Measurements from ENCODE around the gene TTC12.
A peak's percentile ranks its signal among the peaks of the same experiment; 100 is the strongest.

TTC12 gene

DNA sequence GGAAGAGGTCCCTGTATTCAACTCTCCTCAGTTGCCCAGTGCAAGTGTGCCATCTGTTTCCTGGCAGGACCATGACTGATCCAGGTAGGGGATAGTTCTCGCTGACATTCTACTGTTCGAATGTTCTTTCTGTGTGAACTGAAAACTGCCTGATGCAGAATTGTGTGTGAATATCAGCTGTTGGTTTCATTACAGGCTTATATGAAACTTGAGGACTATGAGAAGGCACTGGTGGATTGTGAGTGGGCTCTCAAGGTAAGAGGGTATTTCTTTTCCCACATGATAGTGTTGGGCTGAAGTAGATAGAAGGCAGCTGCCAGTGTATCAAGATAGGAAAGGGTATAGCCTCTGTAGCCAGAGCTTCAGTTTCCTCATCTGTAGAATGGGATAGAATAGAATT is 15.3 kb downstream of the TTC12 start:
- no peak for DNase-seq (ENCODE audit: low read depth)

DNA sequence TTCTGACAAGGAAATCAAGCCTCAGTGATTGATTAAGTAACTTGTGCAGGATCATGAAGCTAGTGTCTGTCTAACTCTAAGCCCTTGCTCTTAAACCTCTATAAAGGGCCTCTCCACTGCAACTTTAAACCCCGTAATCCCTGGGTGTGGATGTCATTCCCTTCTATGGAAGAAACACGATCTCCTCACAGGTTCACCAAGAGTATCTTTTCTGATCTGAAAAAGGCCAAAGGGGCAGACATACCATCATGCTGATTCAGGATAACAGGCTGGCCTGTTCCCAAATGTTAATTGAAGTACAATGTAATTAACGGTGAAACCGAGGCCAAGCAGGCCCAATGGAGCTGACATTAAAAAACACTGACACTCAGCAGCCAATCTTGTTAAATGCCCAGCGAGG is 17.1 kb downstream of the TTC12 start:
- DNase-seq (ENCODE audit: low read depth), result no peak

DNA sequence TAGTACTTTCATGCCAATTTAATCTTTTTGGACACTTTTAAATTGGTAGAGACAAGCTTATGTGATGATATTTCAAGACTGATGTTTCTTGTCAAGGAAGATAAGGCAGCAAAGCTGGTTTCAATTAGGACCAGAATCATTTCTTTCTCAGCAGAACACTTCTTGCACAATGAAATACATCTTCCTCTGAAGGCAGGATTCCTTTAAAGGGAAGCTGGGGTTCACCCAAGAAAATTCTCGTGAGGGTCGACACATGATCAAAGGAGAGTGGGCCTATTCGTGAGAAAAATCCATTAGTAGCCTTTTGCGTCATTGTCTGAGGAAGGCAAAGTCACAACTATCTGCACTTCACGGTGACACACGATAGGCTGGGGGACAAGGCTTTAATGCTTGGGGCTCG is 17.6 kb downstream of the TTC12 start:
- peak; percentile 14 for DNase-seq (ENCODE audit: low read depth)

DNA sequence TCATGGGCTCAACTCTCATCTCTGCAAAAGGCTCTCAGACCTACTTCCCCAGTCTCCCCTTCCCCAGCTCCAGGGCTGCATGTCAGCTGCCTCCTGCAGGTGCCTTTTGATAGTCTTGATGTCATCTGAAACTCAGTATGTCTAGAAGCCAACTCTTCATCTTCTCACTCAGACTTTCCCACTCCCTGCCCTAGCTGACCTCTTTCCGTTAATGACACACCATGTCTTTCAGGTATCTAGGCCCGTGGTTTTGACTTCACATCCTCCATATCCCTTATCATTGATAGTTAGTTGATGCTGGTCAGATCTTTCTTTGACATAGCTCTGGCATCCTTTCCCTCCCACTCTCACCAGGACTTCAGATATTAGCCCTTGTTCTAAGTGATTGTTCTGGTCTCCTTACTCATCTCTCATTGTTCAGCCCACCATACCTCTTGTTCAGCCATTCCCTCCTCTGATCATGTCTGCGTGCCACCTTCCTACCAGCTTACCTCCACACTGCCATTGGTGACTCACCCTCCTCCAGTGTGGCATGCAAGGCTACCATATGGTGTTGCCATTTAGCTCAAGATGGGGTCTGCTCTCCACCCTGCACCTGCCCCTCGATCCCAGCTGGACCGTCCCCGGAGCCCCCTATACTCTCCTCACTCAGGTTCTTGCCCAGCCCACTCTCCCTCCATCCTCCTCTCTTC is 18.4 kb downstream of the TTC12 start:
- no peak for DNase-seq (ENCODE audit: low read depth)

DNA sequence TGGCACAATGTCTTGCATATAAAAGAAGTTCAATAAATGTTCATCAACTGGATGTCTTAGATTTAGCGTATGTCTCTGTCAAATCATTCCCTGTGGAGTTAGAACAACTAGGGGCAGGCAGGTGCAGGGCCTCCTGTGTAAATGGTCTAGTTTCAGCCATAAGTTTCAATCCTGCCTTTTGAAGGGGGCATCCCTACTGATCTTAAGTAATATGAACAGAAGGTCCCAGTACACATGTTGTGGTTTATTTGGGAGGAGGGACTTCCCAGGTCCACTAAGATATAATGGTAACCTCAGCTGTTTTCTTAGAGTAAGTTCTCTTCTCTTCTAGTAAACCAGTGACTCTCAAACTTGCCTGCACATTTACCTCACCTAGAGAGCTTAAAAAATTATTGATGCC is 19.8 kb downstream of the TTC12 start:
- no peak for DNase-seq (ENCODE audit: low read depth)

DNA sequence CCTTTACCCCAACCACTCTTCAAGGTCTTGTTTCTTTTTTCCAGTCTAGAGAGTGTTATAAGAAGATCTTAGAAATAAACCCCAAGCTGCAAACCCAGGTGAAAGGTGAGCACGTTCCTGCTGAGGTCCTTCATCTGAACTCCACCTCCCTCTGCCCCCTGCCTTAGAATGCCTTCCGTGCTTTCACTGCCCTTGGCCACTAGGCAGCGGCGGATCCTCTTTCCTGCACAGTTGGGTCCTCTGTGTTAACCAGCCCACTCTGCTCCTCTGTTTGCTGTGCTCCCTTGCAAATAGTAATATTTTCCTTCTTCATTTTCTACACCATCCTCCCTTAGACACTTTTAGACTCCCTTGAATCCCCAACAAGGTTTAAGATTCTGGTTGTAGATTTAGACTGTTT is 24.3 kb downstream of the TTC12 start:
- DNase-seq (ENCODE audit: low read depth), result no peak

DNA sequence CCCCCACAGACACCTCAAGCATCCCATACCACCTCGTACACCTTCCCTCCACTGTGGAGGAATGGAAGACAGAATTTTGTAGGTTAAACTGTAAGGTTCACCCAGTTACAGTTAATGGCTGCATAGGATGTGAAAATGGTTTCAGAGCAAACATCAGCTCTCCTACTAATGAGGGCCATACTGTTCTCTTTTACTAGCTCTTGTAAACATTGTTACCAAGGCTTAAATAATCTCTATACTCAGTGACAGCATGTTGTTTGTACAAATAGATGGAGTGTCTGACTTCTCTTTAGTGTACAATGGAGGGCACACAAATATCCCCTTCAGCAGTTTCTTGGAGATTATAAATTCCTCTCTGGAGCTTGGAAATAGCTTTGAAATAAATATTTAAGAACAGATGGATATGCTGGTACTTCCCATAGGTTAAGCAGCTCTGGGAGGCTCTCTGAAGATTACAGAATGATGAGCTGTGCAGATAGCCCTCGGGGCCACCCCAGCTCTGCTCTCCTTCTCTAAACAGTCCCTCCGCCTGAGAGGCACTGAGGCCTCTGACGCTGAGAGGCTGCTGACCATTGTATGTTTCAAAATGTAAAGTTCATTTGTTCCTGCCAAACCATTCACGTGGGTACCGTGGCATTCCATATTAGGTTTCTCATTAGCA is 25.7 kb downstream of the TTC12 start:
- DNase-seq (ENCODE audit: low read depth), result no peak

DNA sequence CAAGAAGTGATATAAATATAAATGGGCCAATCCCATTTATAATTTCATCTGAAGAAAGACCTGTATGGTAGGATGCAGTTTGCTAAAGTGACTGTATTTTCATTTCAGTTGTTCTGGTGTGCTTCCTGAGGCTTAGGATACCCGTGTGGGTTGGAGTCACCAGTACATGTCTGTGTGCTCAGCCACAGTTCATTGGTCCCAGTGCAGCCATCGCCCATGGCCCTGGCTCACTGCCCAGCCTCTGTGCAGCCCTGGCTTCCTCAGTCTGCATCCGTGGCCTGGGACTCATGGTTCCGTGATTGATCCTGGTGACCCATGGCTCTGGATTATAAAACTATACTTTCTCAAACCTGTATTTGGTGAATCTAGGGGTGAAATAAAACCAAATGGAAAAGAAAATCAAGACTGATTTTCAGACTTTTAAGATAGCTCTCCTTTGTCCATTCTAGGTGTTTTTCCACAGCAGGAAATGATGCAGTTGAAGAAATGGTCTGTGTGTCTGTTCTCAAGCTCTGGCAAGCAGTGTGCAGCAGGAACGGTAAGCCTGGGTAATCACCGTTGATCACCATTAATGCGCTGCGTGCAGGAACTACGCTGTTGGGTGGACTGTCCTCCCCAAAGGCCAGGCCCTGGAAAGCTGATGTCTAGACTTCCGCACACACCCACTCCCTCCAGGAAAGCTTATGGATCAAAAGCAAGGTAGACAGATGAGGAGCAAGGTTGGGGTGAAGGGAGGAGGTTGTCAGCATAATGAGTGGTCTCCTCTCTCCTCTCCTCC is 27.2 kb downstream of the TTC12 start:
- DNase-seq (ENCODE audit: low read depth), result no peak

DNA sequence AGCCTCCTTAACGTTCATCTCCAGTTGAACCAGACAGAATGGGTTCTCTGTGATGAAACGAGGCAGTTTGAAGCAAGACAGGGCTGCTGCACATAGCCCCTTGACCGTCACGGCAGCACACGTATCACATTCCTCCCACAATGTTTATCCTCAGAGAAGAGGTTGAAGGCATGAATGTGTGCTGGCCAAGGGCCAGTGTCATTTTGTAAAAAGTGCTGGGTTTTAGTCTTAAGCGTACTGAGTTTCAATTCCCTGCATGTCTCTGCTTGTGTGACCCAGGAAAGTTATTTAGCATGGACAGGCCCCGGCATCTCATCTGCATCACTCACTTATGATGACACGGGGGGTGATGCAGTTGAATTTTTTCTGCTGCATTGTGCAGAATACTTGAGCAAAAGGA is 31.6 kb downstream of the TTC12 start:
- DNase-seq (ENCODE audit: low read depth), result no peak

DNA sequence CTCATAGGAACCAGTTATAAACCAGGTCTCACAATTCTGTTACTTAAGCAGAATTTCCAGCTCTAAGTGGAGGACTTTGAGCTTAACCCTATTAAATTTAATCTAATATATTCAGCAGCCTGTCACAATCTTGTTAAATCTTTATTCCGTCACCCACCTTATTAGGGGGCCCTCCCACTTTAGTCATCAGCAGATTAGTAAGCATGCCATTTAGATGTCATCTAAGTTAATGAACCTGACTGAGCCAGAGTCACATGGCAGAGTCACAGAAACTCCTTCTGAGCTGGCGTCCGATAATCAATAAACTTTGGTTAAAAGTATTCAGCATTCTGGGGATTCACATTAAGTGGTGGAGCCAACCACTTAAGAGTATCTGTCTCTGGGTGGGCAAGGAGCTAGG is 35.1 kb downstream of the TTC12 start:
- no peak for DNase-seq (ENCODE audit: low read depth)

DNA sequence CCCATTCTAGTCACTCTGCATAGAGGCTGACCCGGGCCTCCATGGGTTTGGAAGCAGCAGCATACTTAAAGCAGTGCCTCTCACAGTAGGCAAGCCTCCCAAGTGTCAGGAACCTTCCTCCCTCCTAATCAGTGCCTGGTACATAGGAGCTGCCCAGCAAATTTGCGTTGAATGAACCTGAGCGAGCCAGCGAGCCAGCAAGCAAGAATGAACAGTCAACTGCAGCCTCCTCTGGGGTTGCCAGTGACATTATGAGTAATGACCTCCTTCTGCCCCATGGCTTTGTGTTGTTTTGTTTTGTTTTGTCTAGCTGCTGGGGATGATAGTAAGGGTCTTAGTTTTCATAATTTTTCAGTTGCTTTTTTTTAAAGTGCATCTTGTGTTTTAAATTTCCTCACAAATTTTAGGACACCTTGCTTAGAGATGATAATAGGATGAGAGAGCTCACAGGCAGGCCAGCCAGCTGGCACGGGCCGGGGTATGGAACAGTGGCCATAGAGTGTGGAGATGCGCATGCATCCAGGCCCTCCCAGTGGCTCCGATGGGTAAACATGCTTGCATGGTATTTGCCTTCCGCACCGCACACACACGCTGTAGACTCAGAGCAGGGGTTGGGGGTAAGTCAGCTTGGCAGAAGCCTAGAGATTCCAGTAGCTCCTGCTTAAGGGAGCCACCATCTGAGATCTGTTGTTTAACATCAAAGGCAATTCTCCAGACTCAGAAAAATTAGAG is 36.1 kb downstream of the TTC12 start:
- no peak for DNase-seq (ENCODE audit: low read depth)

DNA sequence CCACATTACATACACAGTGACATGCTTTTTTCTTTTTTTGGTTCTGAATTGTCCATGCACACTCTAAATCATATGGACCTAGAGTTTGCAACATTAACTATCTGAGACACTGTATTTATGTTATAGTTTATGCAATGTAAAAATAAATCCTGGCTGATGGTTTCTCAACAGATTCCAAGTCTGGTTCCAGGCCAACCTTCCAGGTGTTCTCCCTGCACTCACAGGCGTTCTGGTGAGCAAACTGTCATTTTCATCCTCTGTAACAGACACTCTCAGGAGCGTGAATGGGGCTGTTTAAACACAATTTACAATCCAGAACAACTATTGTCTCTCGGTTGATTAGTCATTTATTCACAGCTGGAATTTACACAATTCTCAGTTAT is 36.7 kb downstream of the TTC12 start:
- DNase-seq (ENCODE audit: low read depth), result no peak

DNA sequence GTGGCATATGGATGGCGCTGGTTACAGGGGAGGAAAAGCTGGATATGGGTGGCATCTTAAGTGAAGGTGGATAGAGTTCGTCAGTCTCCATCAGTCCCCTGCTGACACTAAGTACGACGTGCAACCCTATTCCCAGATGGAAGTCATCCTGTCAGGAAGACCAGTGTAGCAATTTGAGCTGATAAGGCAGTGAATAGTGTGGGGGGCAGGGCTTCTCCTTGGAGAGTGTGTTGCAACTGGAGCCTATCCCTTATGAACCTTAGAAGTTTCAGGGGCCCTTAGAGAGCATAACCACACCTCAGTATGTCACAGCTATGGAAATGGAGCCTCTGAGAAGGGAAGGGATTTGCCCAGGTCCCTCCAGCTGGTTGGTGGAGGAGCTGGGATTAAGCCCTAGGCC is 37.1 kb downstream of the TTC12 start:
- no peak for DNase-seq (ENCODE audit: low read depth)

DNA sequence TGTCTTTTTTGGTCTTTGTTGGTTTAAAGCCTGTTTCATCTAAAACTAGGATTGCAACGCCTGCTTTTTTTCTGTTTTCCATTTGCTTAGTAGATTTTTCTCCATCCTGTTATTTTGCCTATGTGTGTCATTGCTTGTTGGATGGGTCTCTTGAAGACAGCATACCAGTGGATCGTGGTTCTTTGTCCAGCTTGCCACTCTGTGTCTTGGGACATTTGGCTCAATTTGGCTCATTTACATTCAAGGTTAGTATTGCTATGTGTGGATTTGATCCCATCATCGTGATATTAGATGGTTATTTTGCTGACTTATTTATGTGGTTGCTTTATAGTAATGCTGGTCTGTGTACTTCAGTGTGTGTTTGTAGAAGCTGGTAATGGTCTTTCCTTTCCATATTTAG is 41.8 kb downstream of the TTC12 start:
- DNase-seq (ENCODE audit: low read depth), result no peak

DNA sequence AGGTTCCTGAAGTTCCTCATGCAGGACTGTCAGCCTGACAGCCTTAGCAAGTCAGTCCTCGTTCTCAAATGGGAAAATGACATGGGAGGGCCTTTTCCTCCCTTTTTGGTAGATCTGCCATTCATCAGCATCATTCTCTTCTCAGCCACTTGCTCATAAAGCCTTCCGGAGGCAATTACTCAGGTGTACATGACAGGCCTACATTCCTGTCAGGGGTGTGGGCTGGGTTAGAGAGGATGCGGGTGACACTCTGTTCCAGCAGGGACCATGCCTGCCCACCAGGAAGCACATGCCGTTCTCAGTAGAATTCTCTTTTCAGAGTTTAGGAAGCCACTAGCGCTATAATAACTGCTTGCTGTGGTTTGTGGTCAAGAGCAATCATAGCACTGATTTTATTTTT is 49.0 kb downstream of the TTC12 start:
- no peak for DNase-seq (ENCODE audit: low read depth)

DNA sequence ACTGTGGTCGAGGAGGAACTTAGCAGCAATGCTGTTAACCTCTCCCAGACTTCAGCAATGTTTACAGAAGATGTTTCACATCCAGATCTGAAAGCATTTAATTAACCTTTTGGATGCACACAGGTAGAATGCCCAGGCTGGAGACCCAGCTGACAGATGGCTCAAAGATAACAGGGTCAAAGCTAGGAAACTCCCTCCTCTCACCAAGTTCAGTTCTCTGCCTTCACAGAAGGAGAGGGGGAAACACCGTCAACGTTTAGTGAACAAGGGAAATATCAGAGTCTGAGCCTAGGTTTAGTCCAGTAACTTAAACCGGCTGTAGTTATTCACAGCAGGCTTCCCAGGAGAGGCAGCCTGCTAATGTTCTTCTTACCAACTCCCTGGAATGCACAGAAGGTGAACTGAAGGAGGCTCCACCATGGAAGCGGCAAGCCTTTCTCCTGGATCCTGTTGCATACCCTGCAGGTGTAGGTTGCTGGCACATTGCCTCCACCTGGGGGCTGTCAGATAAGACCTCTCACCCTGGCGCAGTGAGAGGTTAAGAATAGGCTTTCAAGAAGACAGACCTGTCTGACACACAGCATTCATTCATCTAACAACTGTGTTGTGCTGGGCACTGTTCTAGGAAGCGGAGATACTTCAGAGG is 49.7 kb downstream of the TTC12 start:
- no peak for DNase-seq (ENCODE audit: low read depth)

DNA sequence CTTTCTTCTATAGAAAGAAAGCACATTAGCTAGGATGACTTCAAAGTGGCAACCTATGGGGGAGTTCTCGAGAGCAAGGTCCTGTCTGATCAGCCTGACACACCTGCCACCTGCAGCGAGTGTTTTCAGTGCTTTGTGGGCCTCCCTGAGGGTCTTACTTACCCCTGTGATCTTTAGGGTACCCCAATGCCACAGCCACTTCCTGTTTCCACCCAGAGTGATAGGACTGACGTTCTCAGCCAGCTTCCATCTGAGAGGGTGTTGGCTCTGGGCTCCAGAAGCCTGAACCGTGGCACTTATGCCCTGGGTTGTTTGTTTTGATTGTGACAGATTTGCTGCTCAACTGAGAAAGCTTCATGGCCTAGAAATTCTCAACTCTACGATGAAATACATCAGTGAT is 51.5 kb downstream of the TTC12 start:
- no peak for DNase-seq (ENCODE audit: low read depth)

DNA sequence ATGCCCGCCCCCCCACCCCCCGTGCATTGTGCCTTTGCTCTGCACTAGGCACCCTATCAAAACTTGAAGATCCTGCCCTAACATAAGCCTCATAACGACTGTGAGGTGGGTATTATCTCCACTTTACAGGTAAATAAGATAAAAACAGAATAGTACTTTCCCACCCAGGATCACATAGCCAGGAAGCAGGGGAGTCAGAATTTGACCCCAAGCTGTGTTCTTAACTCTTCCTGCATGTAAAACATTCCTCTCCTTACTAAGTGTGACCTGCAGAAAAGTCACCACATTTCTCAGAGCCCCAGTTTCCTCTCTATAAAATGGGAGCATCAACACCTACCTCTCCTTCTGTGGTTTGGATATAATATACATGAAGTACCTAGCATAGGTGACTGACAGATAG is 55.0 kb downstream of the TTC12 start:
- DNase-seq (ENCODE audit: low read depth), result no peak

DNA sequence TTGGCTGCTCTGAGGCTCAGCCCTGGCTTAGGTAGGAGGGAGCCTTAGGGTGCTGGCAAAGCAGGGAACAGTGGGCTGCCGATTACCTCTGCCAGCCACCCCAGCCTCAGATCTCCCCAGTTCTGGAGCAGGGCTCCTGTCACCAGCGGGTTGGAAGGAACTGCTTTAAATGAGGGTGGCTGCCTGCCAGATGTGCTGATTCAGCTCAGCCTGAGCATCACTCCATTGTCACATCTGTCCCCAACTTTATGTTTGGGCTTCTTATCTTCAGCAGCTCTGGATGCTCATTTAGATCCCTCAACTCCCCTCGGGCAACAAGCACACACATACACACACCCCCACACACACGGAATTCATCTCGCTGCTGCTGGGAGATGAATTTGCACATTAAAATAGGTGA is 56.3 kb downstream of the TTC12 start:
- no peak for DNase-seq (ENCODE audit: low read depth)

DNA sequence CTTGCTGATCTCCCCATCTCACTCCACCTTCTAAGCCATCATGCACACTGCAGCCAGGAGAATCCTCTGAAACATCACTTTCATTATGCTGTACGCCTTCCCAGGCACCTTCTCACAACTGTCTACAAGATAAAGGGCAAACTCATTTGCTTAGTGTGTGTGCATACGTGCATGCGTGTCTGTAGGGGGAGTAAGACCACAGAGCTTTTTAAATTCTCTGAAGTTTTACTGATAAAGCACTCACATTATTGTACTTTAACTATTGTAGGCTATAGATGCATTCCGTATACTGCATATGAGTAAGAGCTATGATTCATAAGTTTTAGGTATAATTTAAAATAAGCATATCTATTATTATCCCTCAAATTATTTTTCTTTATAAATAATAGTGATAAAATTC is 57.9 kb downstream of the TTC12 start:
- no peak for DNase-seq (ENCODE audit: low read depth)

DNA sequence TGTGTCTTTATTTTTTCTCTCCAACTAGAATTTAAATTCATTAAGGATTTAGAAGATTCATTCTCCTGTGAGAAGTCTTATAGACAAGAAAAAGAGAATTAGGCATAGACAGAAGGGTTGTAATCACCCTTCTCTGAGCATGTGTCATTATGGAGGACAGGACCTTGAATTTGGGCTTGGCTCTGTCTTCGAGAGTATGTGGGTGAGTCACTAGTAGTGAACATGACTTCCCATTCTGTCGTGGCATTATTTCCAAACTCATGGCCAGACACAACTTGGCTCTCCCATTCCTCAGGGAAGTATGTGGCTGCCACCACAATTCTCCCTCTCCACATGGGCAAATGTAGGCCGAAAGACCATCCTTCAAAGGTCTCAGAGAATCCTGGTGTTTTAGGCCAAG is 58.9 kb downstream of the TTC12 start:
- DNase-seq (ENCODE audit: low read depth), result no peak

DNA sequence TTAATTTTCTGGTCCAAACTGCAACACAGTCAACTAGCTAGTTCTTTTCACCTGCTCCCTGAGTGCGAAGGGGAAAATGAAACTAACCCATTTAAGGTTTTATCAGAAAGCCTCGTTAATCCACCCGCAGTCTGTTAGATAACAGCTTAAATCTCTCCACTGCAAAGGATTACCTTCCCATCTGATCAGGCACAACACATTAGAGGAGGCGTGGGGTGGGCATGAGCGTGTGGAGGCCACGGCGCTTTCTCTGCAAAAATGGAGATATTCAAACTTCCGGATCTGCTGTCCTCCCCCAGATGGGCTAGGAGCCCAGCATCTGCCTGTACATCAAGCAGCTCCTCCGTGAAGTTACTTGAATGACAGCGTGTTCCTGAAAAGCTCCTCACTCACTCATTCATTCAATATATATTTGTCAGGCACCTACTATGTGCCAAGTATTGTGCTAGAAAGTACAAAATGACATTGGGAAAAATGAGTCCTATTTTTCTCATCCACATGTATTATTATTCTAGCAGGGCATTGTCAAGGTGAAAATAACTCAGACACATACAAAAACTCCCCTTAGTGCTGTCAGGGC is 59.7 kb downstream of the TTC12 start:
- DNase-seq (ENCODE audit: low read depth), result no peak

Measured in fibroblast of the conjunctiva (primary cell).